PC-9 (cell line): ENCODE data around the gene AUP1.

Experiments used
- EZH2 ChIP-seq: fragments of 200-600 bp; sonication (generic); IDR thresholded peaks from 2 replicates; pipeline ENCODE4 v1.8.0; 2017; ENCODE audit warnings: antibody characterized with exemption, low read depth
- TF ChIP-seq, protein P1 (sequence below): fragments of 200-600 bp; sonication (generic); conservative IDR thresholded peaks from 2 replicates; pipeline ENCODE4 v1.6.1; 2017; ENCODE audit warnings: mixed run types, antibody characterized with exemption, mild to moderate bottlenecking, moderate library complexity

DNA sequence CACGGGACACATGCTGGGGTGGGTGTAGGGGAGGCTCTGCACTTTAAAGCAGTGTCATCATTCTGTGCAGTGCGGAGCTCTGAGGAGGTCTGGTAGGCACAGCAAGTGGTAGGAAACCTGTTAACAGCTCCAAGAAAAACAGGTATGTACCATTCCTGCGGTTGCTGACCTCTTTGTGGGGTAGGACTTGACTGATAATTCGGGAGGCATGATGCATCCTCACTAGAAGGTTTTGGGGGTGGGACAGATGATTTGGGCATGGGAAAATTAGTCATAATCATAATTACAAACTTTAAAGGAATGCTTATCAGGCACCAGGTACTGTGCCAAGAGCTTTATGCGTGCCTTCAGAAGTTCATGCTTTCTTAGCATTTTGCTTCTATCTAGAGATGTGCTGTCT is 34.7 kb upstream of the AUP1 start:
- TF ChIP-seq, protein P1, sequence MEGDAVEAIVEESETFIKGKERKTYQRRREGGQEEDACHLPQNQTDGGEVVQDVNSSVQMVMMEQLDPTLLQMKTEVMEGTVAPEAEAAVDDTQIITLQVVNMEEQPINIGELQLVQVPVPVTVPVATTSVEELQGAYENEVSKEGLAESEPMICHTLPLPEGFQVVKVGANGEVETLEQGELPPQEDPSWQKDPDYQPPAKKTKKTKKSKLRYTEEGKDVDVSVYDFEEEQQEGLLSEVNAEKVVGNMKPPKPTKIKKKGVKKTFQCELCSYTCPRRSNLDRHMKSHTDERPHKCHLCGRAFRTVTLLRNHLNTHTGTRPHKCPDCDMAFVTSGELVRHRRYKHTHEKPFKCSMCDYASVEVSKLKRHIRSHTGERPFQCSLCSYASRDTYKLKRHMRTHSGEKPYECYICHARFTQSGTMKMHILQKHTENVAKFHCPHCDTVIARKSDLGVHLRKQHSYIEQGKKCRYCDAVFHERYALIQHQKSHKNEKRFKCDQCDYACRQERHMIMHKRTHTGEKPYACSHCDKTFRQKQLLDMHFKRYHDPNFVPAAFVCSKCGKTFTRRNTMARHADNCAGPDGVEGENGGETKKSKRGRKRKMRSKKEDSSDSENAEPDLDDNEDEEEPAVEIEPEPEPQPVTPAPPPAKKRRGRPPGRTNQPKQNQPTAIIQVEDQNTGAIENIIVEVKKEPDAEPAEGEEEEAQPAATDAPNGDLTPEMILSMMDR: no peak
- TF ChIP-seq EZH2: no peak
